HepG2 (cell line): ENCODE measurements around the gene ANKRD29. TPM values are rescaled to one million over a fixed set of nuclear protein-coding genes. Genes with fewer than 3 reads are reported as not detected.

Experiments used
- BCLAF1 ChIP-seq: fragments of 450-650 bp; IDR thresholded peaks from 2 replicates; pipeline ENCODE4 v1.6.1; 2017; ENCODE audit warnings: mild to moderate bottlenecking
- CREB1 ChIP-seq, 2 experiments: fragments of 450-650 bp in 1 of 2; IDR thresholded peaks; 2 replicates each; pipeline ENCODE4 v1.6.1; 2016 to 2017; ENCODE audit warnings: control low read depth in 1 of 2, mild to moderate bottlenecking in 1 of 2, missing compliant biosample characterization in 1 of 2, missing genetic modification characterization in 1 of 2
- IKZF5 ChIP-seq: IDR thresholded peaks from 2 replicates; pipeline ENCODE4 v1.6.1; 2018; ENCODE audit warnings: missing genetic modification reagents, mild to moderate bottlenecking, missing compliant biosample characterization
- KLF13 ChIP-seq: sonication (generic); formaldehyde crosslinking; IDR thresholded peaks from 2 replicates; pipeline ENCODE4 v1.4.0; 2020; ENCODE audit warnings: mild to moderate bottlenecking, missing genetic modification reagents
- LCORL ChIP-seq, 2 experiments: fragments of 450-650 bp in 1 of 2; sonication (generic) in 1 of 2; formaldehyde crosslinking in 1 of 2; IDR thresholded peaks; 2 replicates each; pipeline versions ENCODE4 v1.5.0 to v1.6.1; 2017 to 2020; ENCODE audit warnings: antibody characterized with exemption in 1 of 2, missing genetic modification reagents in 1 of 2
- SNAI1 ChIP-seq: sonication (generic); formaldehyde crosslinking; IDR thresholded peaks from 2 replicates; pipeline ENCODE4 v1.5.0; 2020; ENCODE audit warnings: mild to moderate bottlenecking, missing genetic modification reagents, borderline replicate concordance
- SSRP1 ChIP-seq: IDR thresholded peaks from 2 replicates; pipeline ENCODE4 v1.6.1; 2016; ENCODE audit warnings: control low read depth
- STAG1 ChIP-seq: sonication (generic); formaldehyde crosslinking; IDR thresholded peaks from 2 replicates; pipeline ENCODE4 v1.4.0; 2020; ENCODE audit warnings: missing genetic modification reagents
- TFAP4 ChIP-seq: sonication (generic); IDR thresholded peaks from 2 replicates; pipeline ENCODE4 v1.6.1; 2016; ENCODE audit warnings: low read depth, borderline replicate concordance
- USF2 ChIP-seq, 2 experiments: sonication (generic) in 1 of 2; formaldehyde crosslinking in 1 of 2; IDR thresholded peaks; 2 replicates each; pipeline versions ENCODE4 v1.5.1 to v1.6.1; 2011 to 2020; ENCODE audit warnings: borderline replicate concordance in 1 of 2, low read depth in 1 of 2, low read length in 1 of 2, mild to moderate bottlenecking in 1 of 2, missing genetic modification reagents in 1 of 2, moderate library complexity in 1 of 2
- ZBTB46 ChIP-seq: sonication (generic); formaldehyde crosslinking; IDR thresholded peaks from 2 replicates; pipeline ENCODE4 v1.4.0; 2020; ENCODE audit warnings: mild to moderate bottlenecking, missing genetic modification reagents, borderline replicate concordance
- ZNF292 ChIP-seq: sonication (generic); formaldehyde crosslinking; IDR thresholded peaks from 2 replicates; pipeline ENCODE4 v1.8.1; 2022; ENCODE audit warnings: mild to moderate bottlenecking, low read depth, missing genetic modification reagents, borderline replicate concordance
- ZNF564 ChIP-seq: sonication (generic); formaldehyde crosslinking; IDR thresholded peaks from 2 replicates; pipeline ENCODE4 v1.8.1; 2023; ENCODE audit warnings: mild to moderate bottlenecking, missing genetic modification reagents
- ZNF580 ChIP-seq: IDR thresholded peaks from 2 replicates; pipeline ENCODE4 v1.6.1; 2016; ENCODE audit warnings: low read depth, borderline replicate concordance
- ZNF598 ChIP-seq: sonication (generic); formaldehyde crosslinking; IDR thresholded peaks from 2 replicates; pipeline ENCODE4 v1.5.1; 2020; ENCODE audit warnings: mild to moderate bottlenecking, missing genetic modification reagents, borderline replicate concordance
- ZNF710 ChIP-seq: sonication (generic); formaldehyde crosslinking; IDR thresholded peaks from 2 replicates; pipeline ENCODE4 v1.5.0; 2020; ENCODE audit warnings: mild to moderate bottlenecking, missing genetic modification reagents, borderline replicate concordance
- ZNF792 ChIP-seq: IDR thresholded peaks from 2 replicates; pipeline ENCODE4 v1.6.1; 2016
- polyA plus RNA-seq, 8 experiments: library from polyadenylated mRNA; depleted of rRNA in 3 of 8; stranded (reverse) in 7 of 8; unstranded in 1 of 8; fragments of >200 nt; fragmentation: Illumina TruSeq in 4 of 8; extraction: Trizol in 4 of 8; gene quantifications; 2 replicates each; pipeline versions ENCODE4 v1.2.1 to v1.2.3, GENCODE V29; 2011 to 2016; ENCODE audit warnings: low read depth in 4 of 8, missing spikeins in 1 of 8, mixed read lengths in 1 of 8; ENCODE audit not compliant: insufficient read depth in 1 of 8
- total RNA-seq, 5 experiments: library from RNA; depleted of rRNA; stranded (reverse); fragments of >200 nt; fragmentation: Illumina TruSeq; extraction: Trizol; gene quantifications; 2 replicates each; pipeline ENCODE4 v1.2.3, GENCODE V29; 2016; ENCODE audit warnings: low read depth in 1 of 5

Gene ANKRD29
- total and polyA plus RNA-seq, 2 of the 13 experiments (the other 11 are each of a cell fraction or from before 2014, with no cell fraction given) = not detected

- TF ChIP-seq USF2 (IDR thresholded peaks at IDR 0.05; ENCODE audit: low read depth, low read length) (no peak), USF2 (CRISPR knock-in tag; IDR thresholded peaks at IDR 0.05; ENCODE audit: borderline replicate concordance) (no peak; the same call in 1 of the 2 replicates), ZBTB46 (no peak), ZNF710 (CRISPR knock-in tag) (no peak), ZNF580 (no peak), BCLAF1 (no peak), ZNF792 (CRISPR knock-in tag) (no peak), IKZF5 (CRISPR knock-in tag) (no peak), STAG1 (CRISPR knock-in tag) (0 out of 2 replicates have a peak, but pooled peaks have one; percentile 17), ZNF564 (CRISPR knock-in tag) (no peak), KLF13 (CRISPR knock-in tag) (no peak), ZNF292 (peak; percentile 41; the same call in 1 of the 2 replicates), SSRP1 (CRISPR knock-in tag) (no peak), TFAP4 (no peak), SNAI1 (CRISPR knock-in tag) (no peak), CREB1 (IDR thresholded peaks at IDR 0.05) (no peak), CREB1 (CRISPR knock-in tag; IDR thresholded peaks at IDR 0.05) (no peak), LCORL (IDR thresholded peaks at IDR 0.05) (no peak), LCORL (CRISPR knock-in tag; IDR thresholded peaks at IDR 0.05) (peak; percentile 64; the same call in 1 of the 2 replicates), ZNF598 (CRISPR knock-in tag) (no peak)
Measured at GRCh38 chr18:23618862-23619387, 43.8 kb downstream of the ANKRD29 start (continued).
